Measurements from ENCODE around the gene NOC2L. TPM values are rescaled to one million over a fixed set of nuclear protein-coding genes. Genes with fewer than 3 reads are reported as not detected.

Gene NOC2L
- total and polyA plus RNA-seq, 8 donors: 44.9 to 76.8 (median 55.2) TPM

DNA sequence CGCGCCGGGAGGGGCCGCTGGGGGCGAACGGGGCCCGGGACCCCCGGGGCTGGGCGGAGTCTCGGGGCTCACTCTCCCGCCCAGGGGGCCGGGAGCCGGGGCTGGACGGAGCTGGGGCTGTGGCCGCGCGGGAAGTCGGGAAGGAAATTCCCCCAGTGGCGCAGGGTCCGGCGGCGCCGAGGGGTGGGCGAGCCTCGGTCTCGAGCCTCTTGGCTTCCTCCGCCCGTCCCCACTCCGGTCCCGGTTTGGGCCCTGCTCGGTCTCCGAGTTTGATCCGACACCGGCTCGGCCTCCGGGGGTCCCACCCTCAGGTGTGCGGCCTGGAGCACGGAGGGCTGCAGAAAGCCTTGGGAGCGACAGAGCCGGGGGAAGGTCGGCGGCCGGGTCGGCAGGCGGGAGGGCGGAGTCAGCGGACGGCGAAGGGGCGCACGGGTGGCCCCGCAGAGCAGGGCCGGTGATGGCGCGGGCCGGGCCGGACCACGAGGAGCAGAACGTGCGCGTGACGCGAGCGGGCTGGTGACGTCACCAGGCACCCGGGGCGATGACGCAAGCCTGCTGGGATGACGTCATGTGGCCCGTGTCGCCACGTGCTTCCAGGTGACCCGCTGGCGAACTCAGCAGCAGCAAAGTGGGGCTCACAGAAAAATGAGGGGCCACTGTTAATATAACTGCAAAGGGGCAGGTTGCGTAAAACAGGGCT lies 41.5 kb upstream of the NOC2L start:
- Histone ChIP-seq H3K4me3 (peak overlapping the region; percentile 64 to 67), H3K27me3 (peaks cover 11 to 99% of the 10 kb centered on the region in 2 donors), H3K27ac (peak overlapping the region; percentile 94 to 96), H3K4me1 (peaks cover 9 to 52% of the 10 kb centered on the region in 2 donors), H3K36me3 (no peaks in the 10 kb centered on the region), H3K9me3 (no peaks in the 10 kb centered on the region)
- ATAC-seq (peak; percentile 64), DNase-seq (peak; percentile 72 to 88 (median 86))
- TF ChIP-seq, protein P1, sequence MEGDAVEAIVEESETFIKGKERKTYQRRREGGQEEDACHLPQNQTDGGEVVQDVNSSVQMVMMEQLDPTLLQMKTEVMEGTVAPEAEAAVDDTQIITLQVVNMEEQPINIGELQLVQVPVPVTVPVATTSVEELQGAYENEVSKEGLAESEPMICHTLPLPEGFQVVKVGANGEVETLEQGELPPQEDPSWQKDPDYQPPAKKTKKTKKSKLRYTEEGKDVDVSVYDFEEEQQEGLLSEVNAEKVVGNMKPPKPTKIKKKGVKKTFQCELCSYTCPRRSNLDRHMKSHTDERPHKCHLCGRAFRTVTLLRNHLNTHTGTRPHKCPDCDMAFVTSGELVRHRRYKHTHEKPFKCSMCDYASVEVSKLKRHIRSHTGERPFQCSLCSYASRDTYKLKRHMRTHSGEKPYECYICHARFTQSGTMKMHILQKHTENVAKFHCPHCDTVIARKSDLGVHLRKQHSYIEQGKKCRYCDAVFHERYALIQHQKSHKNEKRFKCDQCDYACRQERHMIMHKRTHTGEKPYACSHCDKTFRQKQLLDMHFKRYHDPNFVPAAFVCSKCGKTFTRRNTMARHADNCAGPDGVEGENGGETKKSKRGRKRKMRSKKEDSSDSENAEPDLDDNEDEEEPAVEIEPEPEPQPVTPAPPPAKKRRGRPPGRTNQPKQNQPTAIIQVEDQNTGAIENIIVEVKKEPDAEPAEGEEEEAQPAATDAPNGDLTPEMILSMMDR (IDR thresholded peaks at IDR 0.05): no peak
- intact Hi-C loops (cut with DNase I): no loop called here

DNA sequence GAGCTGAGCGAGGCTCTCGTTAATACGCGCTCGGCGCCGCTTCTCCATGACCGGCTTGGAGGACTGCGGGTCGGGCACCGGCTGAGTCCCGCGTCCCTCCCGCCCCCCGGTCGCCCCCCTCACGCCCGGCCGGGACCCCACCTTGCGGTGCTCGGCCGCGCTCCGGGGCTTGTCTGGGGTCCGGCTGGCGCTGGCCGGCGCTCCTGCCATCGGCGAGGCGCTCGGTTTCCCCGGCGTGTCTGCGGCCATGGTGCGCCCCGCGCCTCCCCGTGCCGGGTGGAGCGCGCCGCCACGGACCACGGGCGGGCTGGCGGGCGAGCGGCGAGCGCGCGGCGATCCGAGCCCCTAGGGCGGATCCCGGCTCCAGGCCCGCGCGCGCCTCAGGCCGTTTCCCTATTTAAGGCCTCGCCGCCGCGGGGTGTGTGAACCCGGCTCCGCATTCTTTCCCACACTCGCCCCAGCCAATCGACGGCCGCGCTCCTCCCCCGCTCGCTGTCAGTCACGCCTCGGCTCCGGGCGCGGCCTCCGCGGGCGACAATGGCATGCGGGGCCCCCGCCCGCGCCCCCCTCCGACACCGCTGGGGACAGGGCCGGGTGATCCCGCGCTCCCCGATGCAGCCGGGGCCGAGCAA lies 40.8 kb upstream of the NOC2L start, which contains the start of gene HES4:
TSS of gene HES4 (minus strand) at position 373 of the 632 bp plus-strand sequence. CDS start at position 249, 124 bp downstream.
- TF ChIP-seq, protein P1 (IDR thresholded peaks at IDR 0.05): no peak
- intact Hi-C loops (cut with DNase I): no loop called here
- DNase-seq: peak; percentile 91 to 95 (median 92)
- H3K9me3 ChIP-seq: no peaks in the 10 kb centered on the region
- peak within 1 kb of the TSS; percentile 64 to 67 for H3K4me3 ChIP-seq
- peaks cover 11 to 99% of the 10 kb centered on the region in 2 donors for H3K27me3 ChIP-seq
- H3K4me1 ChIP-seq: peaks cover 2 to 46% of the 10 kb centered on the region in 2 donors
- ATAC-seq: peak; percentile 88
- peak within 1 kb of the TSS; percentile 94 to 96 for H3K27ac ChIP-seq
- H3K36me3 ChIP-seq: no peaks in the 10 kb centered on the region

DNA sequence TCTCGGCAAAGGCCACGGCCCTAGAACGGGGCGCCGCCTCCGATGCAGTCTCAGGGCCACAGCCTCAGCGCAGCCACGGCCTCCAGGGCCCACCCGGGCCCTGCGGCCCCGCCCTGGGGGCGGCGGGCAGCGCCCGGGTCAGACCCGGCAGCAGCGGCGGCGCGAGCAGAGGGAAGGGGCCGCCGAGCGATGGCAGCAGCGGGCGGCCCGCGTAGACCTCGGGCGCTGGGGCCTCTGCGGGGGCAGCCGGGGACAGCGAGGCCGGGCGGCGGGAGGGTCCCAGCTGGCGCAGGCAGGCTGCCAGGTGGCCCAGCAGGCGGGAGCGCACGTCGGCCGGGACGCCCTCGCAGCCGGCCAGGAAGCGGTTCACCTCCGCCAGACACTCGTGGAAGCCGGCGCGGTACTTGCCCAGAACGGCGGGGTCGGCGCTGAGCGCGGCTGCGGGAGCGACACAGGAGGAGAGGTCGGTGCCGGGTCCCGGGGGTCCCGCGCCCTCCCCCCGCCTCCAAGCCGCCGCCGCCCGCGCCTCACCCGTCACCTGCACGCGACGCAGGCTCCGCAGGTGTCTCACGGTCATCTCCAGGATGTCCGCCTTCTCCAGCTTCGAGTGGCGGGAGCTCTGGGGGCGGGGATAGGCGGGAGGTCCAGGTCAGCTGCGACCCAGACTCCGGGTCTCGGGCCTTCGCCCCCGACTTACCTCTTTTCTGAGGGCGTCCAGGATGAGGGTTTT lies 40.1 kb upstream of the NOC2L start:
- peaks cover 0 to 40% of the 10 kb centered on the region in 2 donors for H3K4me1 ChIP-seq
- H3K9me3 ChIP-seq: no peaks in the 10 kb centered on the region
- H3K27ac ChIP-seq: peak overlapping the region; percentile 72 to 94
- peak overlapping the region; percentile 64 to 67 for H3K4me3 ChIP-seq
- DNase-seq (peak; percentile 19 to 81 (median 54)), ATAC-seq (no peak)
- no peaks in the 10 kb centered on the region for H3K36me3 ChIP-seq
- intact Hi-C loops (cut with DNase I): no loop called here
- TF ChIP-seq, protein P1 (IDR thresholded peaks at IDR 0.05): no peak
- peaks cover 11 to 99% of the 10 kb centered on the region in 2 donors for H3K27me3 ChIP-seq

DNA sequence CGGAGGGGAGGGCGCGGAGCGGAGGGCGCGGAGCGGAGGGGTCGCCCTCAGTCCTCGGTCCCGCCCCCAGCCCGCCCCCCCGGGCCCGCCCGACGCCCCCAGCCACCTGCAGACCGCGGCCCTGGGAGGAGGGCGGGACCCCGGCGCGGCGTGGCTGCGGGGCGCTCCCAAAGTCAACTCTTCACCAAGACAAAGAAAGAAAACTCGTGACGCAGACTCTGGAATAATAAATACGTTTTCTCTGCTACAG lies 39.6 kb upstream of the NOC2L start:
- peaks cover 11 to 97% of the 10 kb centered on the region in 2 donors for H3K27me3 ChIP-seq
- no peak overlapping the region for H3K27ac ChIP-seq
- ATAC-seq: no peak
- H3K36me3 ChIP-seq: no peaks in the 10 kb centered on the region
- H3K9me3 ChIP-seq: no peaks in the 10 kb centered on the region
- peak in 2 of 4 donors; percentile 41 to 48 for DNase-seq
- intact Hi-C loops (cut with DNase I): no loop called here
- H3K4me1 ChIP-seq: peaks cover 0 to 40% of the 10 kb centered on the region in 2 donors
- TF ChIP-seq, protein P1 (IDR thresholded peaks at IDR 0.05): no peak
- peak overlapping the region; percentile 64 to 67 for H3K4me3 ChIP-seq
